ENCODE results near the gene DAB2IP.

DAB2IP gene

GRCh38 chr9:121782514-121783110 lies 131.2 kb downstream of the DAB2IP start:
- Histone ChIP-seq H3K4me2 (ENCODE audit: insufficient read depth, low read length, poor library complexity, severe bottlenecking) (no peak overlapping the region), H3K4ac (ENCODE audit: low read length) (no peak overlapping the region), H3K9ac (ENCODE audit: low read depth, low read length, poor library complexity) (no peak overlapping the region), H3K18ac (ENCODE audit: low read length) (peak overlapping the region; percentile 58), H2BK5ac (ENCODE audit: low read length) (no peak overlapping the region), H4K8ac (ENCODE audit: low read depth, low read length) (no peak overlapping the region), H2BK120ac (ENCODE audit: low read depth, low read length) (peak overlapping the region; percentile 1), H2AFZ (ENCODE audit: low read length) (no peak overlapping the region), H3K79me1 (ENCODE audit: low read depth, low read length) (peaks cover 6% of the 10 kb centered on the region), H4K91ac (ENCODE audit: low read depth, low read length, poor library complexity) (no peak overlapping the region), H2AK5ac (ENCODE audit: low read depth, low read length) (peak overlapping the region; percentile 25), H3K27me3 (ENCODE audit: control insufficient read depth in 3 of 3, insufficient read depth in 3 of 3, low read depth in 1 of 3, low read length in 3 of 3) (no peaks in the 10 kb centered on the region), H3K4me1 (ENCODE audit: control insufficient read depth in 2 of 2, insufficient read depth in 1 of 2, low read depth in 1 of 2, low read length in 2 of 2) (peaks cover 27 to 46% of the 10 kb centered on the region in 2 donors), H2BK12ac (ENCODE audit: low read length) (no peak overlapping the region), H3K4me3 (ENCODE audit: low read length in 2 of 2) (no peak overlapping the region), H3K9me3 (replicated peaks in 1 of 2; ENCODE audit: control insufficient read depth in 2 of 2, insufficient read depth in 1 of 2, low read depth in 1 of 2, low read length in 2 of 2) (peaks cover 0 to 11% of the 10 kb centered on the region in 2 donors), H3K14ac (ENCODE audit: low read length) (no peak overlapping the region), H2BK15ac (ENCODE audit: low read length) (peak overlapping the region; percentile 0), H3K36me3 (replicated peaks in 1 of 2; ENCODE audit: control insufficient read depth in 2 of 2, insufficient read depth in 2 of 2, low read length in 2 of 2) (peaks cover 23 to 66% of the 10 kb centered on the region in 2 donors), H3K27ac (replicated peaks; ENCODE audit: low read length) (peak overlapping the region; percentile 74), H3K23ac (ENCODE audit: low read depth, low read length, poor library complexity) (peak overlapping the region; percentile 1)
- no CpG with 5 or more reads among the region's 17 CpGs for WGBS, 2 donors (ENCODE audit: extremely low coverage in 2 of 2, insufficient read length in 2 of 2, insufficient replicate concordance in 1 of 2)
- no peak for DNase-seq (ENCODE audit: low spot score)

- no peak overlapping the region for H2BK5ac ChIP-seq (ENCODE audit: low read length)
- H3K9ac ChIP-seq (ENCODE audit: low read depth, low read length, poor library complexity): no peak overlapping the region
- H3K23ac ChIP-seq (ENCODE audit: low read depth, low read length, poor library complexity): no peak overlapping the region
- H3K4me2 ChIP-seq (ENCODE audit: insufficient read depth, low read length, poor library complexity, severe bottlenecking): no peak overlapping the region
- peak overlapping the region; percentile 74 for H3K27ac ChIP-seq (replicated peaks; ENCODE audit: low read length)
- WGBS, 2 donors (ENCODE audit: extremely low coverage in 2 of 2, insufficient read length in 2 of 2, insufficient replicate concordance in 1 of 2): no CpG with 5 or more reads among the region's 2 CpGs
- H3K14ac ChIP-seq (ENCODE audit: low read length): no peak overlapping the region
- peak overlapping the region; percentile 24 for H3K18ac ChIP-seq (ENCODE audit: low read length)
- no peaks in the 10 kb centered on the region for H3K27me3 ChIP-seq (ENCODE audit: control insufficient read depth in 3 of 3, insufficient read depth in 3 of 3, low read depth in 1 of 3, low read length in 3 of 3)
- peak overlapping the region; percentile 0 for H2BK15ac ChIP-seq (ENCODE audit: low read length)
- no peak overlapping the region for H2AFZ ChIP-seq (ENCODE audit: low read length)
- no peak overlapping the region for H3K4me3 ChIP-seq (ENCODE audit: low read length in 2 of 2)
- H3K9me3 ChIP-seq (replicated peaks in 1 of 2; ENCODE audit: control insufficient read depth in 2 of 2, insufficient read depth in 1 of 2, low read depth in 1 of 2, low read length in 2 of 2): peaks cover 0 to 6% of the 10 kb centered on the region in 2 donors
- H4K91ac ChIP-seq (ENCODE audit: low read depth, low read length, poor library complexity): no peak overlapping the region
- H3K36me3 ChIP-seq (replicated peaks in 1 of 2; ENCODE audit: control insufficient read depth in 2 of 2, insufficient read depth in 2 of 2, low read length in 2 of 2): peaks cover 23 to 61% of the 10 kb centered on the region in 2 donors
- no peak for DNase-seq (ENCODE audit: low spot score)
- H3K4me1 ChIP-seq (ENCODE audit: control insufficient read depth in 2 of 2, insufficient read depth in 1 of 2, low read depth in 1 of 2, low read length in 2 of 2): peaks cover 27 to 46% of the 10 kb centered on the region in 2 donors
- no peak overlapping the region for H4K8ac ChIP-seq (ENCODE audit: low read depth, low read length)
- peak overlapping the region; percentile 1 for H2BK120ac ChIP-seq (ENCODE audit: low read depth, low read length)
- peak overlapping the region; percentile 36 for H2AK5ac ChIP-seq (ENCODE audit: low read depth, low read length)
- no peak overlapping the region for H2BK12ac ChIP-seq (ENCODE audit: low read length)
- H3K4ac ChIP-seq (ENCODE audit: low read length): no peak overlapping the region
- peaks cover 6% of the 10 kb centered on the region for H3K79me1 ChIP-seq (ENCODE audit: low read depth, low read length)
Observed at GRCh38 chr9:121783111-121783510, 131.7 kb downstream of the DAB2IP start.

GRCh38 chr9:121783521-121784507 lies 132.4 kb downstream of the DAB2IP start:
- peak overlapping the region; percentile 94 for H3K18ac ChIP-seq (ENCODE audit: low read length)
- H2BK120ac ChIP-seq (ENCODE audit: low read depth, low read length): peak overlapping the region; percentile 22
- H3K4ac ChIP-seq (ENCODE audit: low read length): peak overlapping the region; percentile 29
- peaks cover 27 to 46% of the 10 kb centered on the region in 2 donors for H3K4me1 ChIP-seq (ENCODE audit: control insufficient read depth in 2 of 2, insufficient read depth in 1 of 2, low read depth in 1 of 2, low read length in 2 of 2)
- no peak overlapping the region for H4K91ac ChIP-seq (ENCODE audit: low read depth, low read length, poor library complexity)
- peaks cover 6% of the 10 kb centered on the region for H3K79me1 ChIP-seq (ENCODE audit: low read depth, low read length)
- no peaks in the 10 kb centered on the region for H3K27me3 ChIP-seq (ENCODE audit: control insufficient read depth in 3 of 3, insufficient read depth in 3 of 3, low read depth in 1 of 3, low read length in 3 of 3)
- H2BK15ac ChIP-seq (ENCODE audit: low read length): peak overlapping the region; percentile 79
- H3K4me2 ChIP-seq (ENCODE audit: insufficient read depth, low read length, poor library complexity, severe bottlenecking): no peak overlapping the region
- H2AK5ac ChIP-seq (ENCODE audit: low read depth, low read length): peak overlapping the region; percentile 86
- no peak overlapping the region for H2AFZ ChIP-seq (ENCODE audit: low read length)
- H3K36me3 ChIP-seq (replicated peaks in 1 of 2; ENCODE audit: control insufficient read depth in 2 of 2, insufficient read depth in 2 of 2, low read length in 2 of 2): peaks cover 23 to 54% of the 10 kb centered on the region in 2 donors
- no peak overlapping the region for H2BK5ac ChIP-seq (ENCODE audit: low read length)
- H3K27ac ChIP-seq (replicated peaks; ENCODE audit: low read length): peak overlapping the region; percentile 74
- H3K9me3 ChIP-seq (replicated peaks in 1 of 2; ENCODE audit: control insufficient read depth in 2 of 2, insufficient read depth in 1 of 2, low read depth in 1 of 2, low read length in 2 of 2): no peaks in the 10 kb centered on the region
- H3K14ac ChIP-seq (ENCODE audit: low read length): peak overlapping the region; percentile 72
- peak overlapping the region; percentile 83 for H4K8ac ChIP-seq (ENCODE audit: low read depth, low read length)
- peak overlapping the region; percentile 78 for H3K9ac ChIP-seq (ENCODE audit: low read depth, low read length, poor library complexity)
- WGBS, 2 donors (ENCODE audit: extremely low coverage in 2 of 2, insufficient read length in 2 of 2, insufficient replicate concordance in 1 of 2): no CpG with 5 or more reads among the region's 26 CpGs
- no peak overlapping the region for H2BK12ac ChIP-seq (ENCODE audit: low read length)
- DNase-seq (ENCODE audit: low spot score): peak; percentile 31
- no peak overlapping the region for H3K4me3 ChIP-seq (ENCODE audit: low read length in 2 of 2)
- H3K23ac ChIP-seq (ENCODE audit: low read depth, low read length, poor library complexity): peak overlapping the region; percentile 74
